ENCODE results near the gene LRRC47.

LRRC47 gene

GRCh38 chr1:3730543-3731247 lies 65.6 kb downstream of the LRRC47 start:
- no peak for DNase-seq

GRCh38 chr1:3729594-3730542 lies 66.4 kb downstream of the LRRC47 start:
- DNase-seq, result no peak
